ENCODE measurements around the gene CRYGA.

CRYGA gene

GRCh38 chr2:208164951-208165755 lies 1.8 kb upstream of the CRYGA start:
- no peaks in the 10 kb centered on the region for H3K27me3 ChIP-seq (ENCODE audit: insufficient read depth, insufficient read length)
- TF ChIP-seq YY1 (IDR thresholded peaks at IDR 0.05; ENCODE audit: insufficient read depth, insufficient read length) (no peak), SUZ12 (IDR thresholded peaks at IDR 0.05; ENCODE audit: extremely low read depth, insufficient read depth, insufficient read length) (no peak), ZNF274 (IDR thresholded peaks at IDR 0.05; ENCODE audit: low read depth, low read length) (no peak)
- no peak overlapping the region for H3K9ac ChIP-seq (ENCODE audit: insufficient read length, low read depth)
- no peak for DNase-seq (ENCODE audit: low read depth, low spot score)
- no peaks in the 10 kb centered on the region for H3K36me3 ChIP-seq (ENCODE audit: insufficient read depth, insufficient read length, low read length)
- H3K4me1 ChIP-seq (ENCODE audit: insufficient read depth, insufficient read length) = no peaks in the 10 kb centered on the region
- no peaks in the 10 kb centered on the region for H3K9me3 ChIP-seq (ENCODE audit: insufficient read depth, low read length)
- H3K4me3 ChIP-seq (ENCODE audit: insufficient read length, low read depth) = no peak overlapping the region

GRCh38 chr2:208156439-208156838 lies 7.0 kb downstream of the CRYGA start:
- TF ChIP-seq ZNF274 (IDR thresholded peaks at IDR 0.05; ENCODE audit: low read depth, low read length) = no peak
- TF ChIP-seq YY1 (IDR thresholded peaks at IDR 0.05; ENCODE audit: insufficient read depth, insufficient read length) = no peak
- TF ChIP-seq SUZ12 (IDR thresholded peaks at IDR 0.05; ENCODE audit: extremely low read depth, insufficient read depth, insufficient read length) = no peak
- Histone ChIP-seq H3K4me1 (ENCODE audit: insufficient read depth, insufficient read length) (no peaks in the 10 kb centered on the region), H3K9me3 (ENCODE audit: insufficient read depth, low read length) (peaks cover 6% of the 10 kb centered on the region; the same call in 1 of the 2 replicates), H3K27me3 (ENCODE audit: insufficient read depth, insufficient read length) (no peaks in the 10 kb centered on the region), H3K9ac (ENCODE audit: insufficient read length, low read depth) (no peak overlapping the region), H3K4me3 (ENCODE audit: insufficient read length, low read depth) (no peak overlapping the region), H3K36me3 (ENCODE audit: insufficient read depth, insufficient read length, low read length) (no peaks in the 10 kb centered on the region)
- no peak for DNase-seq (ENCODE audit: low read depth, low spot score)

GRCh38 chr2:208153156-208153555 lies 10.2 kb downstream of the CRYGA start:
- H3K27me3 ChIP-seq (ENCODE audit: insufficient read depth, insufficient read length) = no peaks in the 10 kb centered on the region
- DNase-seq (ENCODE audit: low read depth, low spot score) = no peak
- H3K36me3 ChIP-seq (ENCODE audit: insufficient read depth, insufficient read length, low read length) = no peaks in the 10 kb centered on the region
- H3K4me3 ChIP-seq (ENCODE audit: insufficient read length, low read depth) = no peak overlapping the region
- TF ChIP-seq YY1 (IDR thresholded peaks at IDR 0.05; ENCODE audit: insufficient read depth, insufficient read length) (no peak), SUZ12 (IDR thresholded peaks at IDR 0.05; ENCODE audit: extremely low read depth, insufficient read depth, insufficient read length) (no peak), ZNF274 (IDR thresholded peaks at IDR 0.05; ENCODE audit: low read depth, low read length) (no peak)
- H3K9me3 ChIP-seq (ENCODE audit: insufficient read depth, low read length) = peaks cover 6% of the 10 kb centered on the region; the same call in 1 of the 2 replicates
- H3K4me1 ChIP-seq (ENCODE audit: insufficient read depth, insufficient read length) = no peaks in the 10 kb centered on the region
- H3K9ac ChIP-seq (ENCODE audit: insufficient read length, low read depth) = no peak overlapping the region

GRCh38 chr2:208150956-208151355 lies 12.4 kb downstream of the CRYGA start:
- TF ChIP-seq SUZ12 (IDR thresholded peaks at IDR 0.05; ENCODE audit: extremely low read depth, insufficient read depth, insufficient read length) (no peak), YY1 (IDR thresholded peaks at IDR 0.05; ENCODE audit: insufficient read depth, insufficient read length) (no peak), ZNF274 (IDR thresholded peaks at IDR 0.05; ENCODE audit: low read depth, low read length) (no peak)
- H3K9ac ChIP-seq (ENCODE audit: insufficient read length, low read depth) = no peak overlapping the region
- no peaks in the 10 kb centered on the region for H3K27me3 ChIP-seq (ENCODE audit: insufficient read depth, insufficient read length)
- no peak for DNase-seq (ENCODE audit: low read depth, low spot score)
- H3K4me1 ChIP-seq (ENCODE audit: insufficient read depth, insufficient read length) = no peaks in the 10 kb centered on the region
- no peaks in the 10 kb centered on the region for H3K36me3 ChIP-seq (ENCODE audit: insufficient read depth, insufficient read length, low read length)
- 0 out of 2 replicates have a peak, but pooled peaks cover 6% of the 10 kb centered on the region for H3K9me3 ChIP-seq (ENCODE audit: insufficient read depth, low read length)
- H3K4me3 ChIP-seq (ENCODE audit: insufficient read length, low read depth) = no peak overlapping the region

GRCh38 chr2:208150094-208150493 lies 13.3 kb downstream of the CRYGA start:
- TF ChIP-seq YY1 (IDR thresholded peaks at IDR 0.05; ENCODE audit: insufficient read depth, insufficient read length) (no peak), SUZ12 (IDR thresholded peaks at IDR 0.05; ENCODE audit: extremely low read depth, insufficient read depth, insufficient read length) (no peak), ZNF274 (IDR thresholded peaks at IDR 0.05; ENCODE audit: low read depth, low read length) (no peak)
- no peak for DNase-seq (ENCODE audit: low read depth, low spot score)
- H3K27me3 ChIP-seq (ENCODE audit: insufficient read depth, insufficient read length) = no peaks in the 10 kb centered on the region
- no peaks in the 10 kb centered on the region for H3K4me1 ChIP-seq (ENCODE audit: insufficient read depth, insufficient read length)
- H3K36me3 ChIP-seq (ENCODE audit: insufficient read depth, insufficient read length, low read length) = no peaks in the 10 kb centered on the region
- H3K9ac ChIP-seq (ENCODE audit: insufficient read length, low read depth) = no peak overlapping the region
- no peak overlapping the region for H3K4me3 ChIP-seq (ENCODE audit: insufficient read length, low read depth)
- H3K9me3 ChIP-seq (ENCODE audit: insufficient read depth, low read length) = 0 out of 2 replicates have a peak, but pooled peaks cover 6% of the 10 kb centered on the region

GRCh38 chr2:208148803-208149202 lies 14.6 kb downstream of the CRYGA start:
- H3K4me1 ChIP-seq (ENCODE audit: insufficient read depth, insufficient read length) = no peaks in the 10 kb centered on the region
- no peaks in the 10 kb centered on the region for H3K36me3 ChIP-seq (ENCODE audit: insufficient read depth, insufficient read length, low read length)
- no peak overlapping the region for H3K4me3 ChIP-seq (ENCODE audit: insufficient read length, low read depth)
- no peaks in the 10 kb centered on the region for H3K27me3 ChIP-seq (ENCODE audit: insufficient read depth, insufficient read length)
- 0 out of 2 replicates have a peak, but pooled peaks cover 6% of the 10 kb centered on the region for H3K9me3 ChIP-seq (ENCODE audit: insufficient read depth, low read length)
- DNase-seq (ENCODE audit: low read depth, low spot score) = no peak
- no peak for TF ChIP-seq YY1 (IDR thresholded peaks at IDR 0.05; ENCODE audit: insufficient read depth, insufficient read length)
- no peak for TF ChIP-seq SUZ12 (IDR thresholded peaks at IDR 0.05; ENCODE audit: extremely low read depth, insufficient read depth, insufficient read length)
- TF ChIP-seq ZNF274 (IDR thresholded peaks at IDR 0.05; ENCODE audit: low read depth, low read length) = no peak
- no peak overlapping the region for H3K9ac ChIP-seq (ENCODE audit: insufficient read length, low read depth)

- no peaks in the 10 kb centered on the region for H3K4me1 ChIP-seq (ENCODE audit: insufficient read depth, insufficient read length)
- 0 out of 2 replicates have a peak, but pooled peaks cover 6% of the 10 kb centered on the region for H3K9me3 ChIP-seq (ENCODE audit: insufficient read depth, low read length)
- no peak for DNase-seq (ENCODE audit: low read depth, low spot score)
- H3K36me3 ChIP-seq (ENCODE audit: insufficient read depth, insufficient read length, low read length) = no peaks in the 10 kb centered on the region
- no peak overlapping the region for H3K4me3 ChIP-seq (ENCODE audit: insufficient read length, low read depth)
- TF ChIP-seq YY1 (IDR thresholded peaks at IDR 0.05; ENCODE audit: insufficient read depth, insufficient read length) = no peak
- TF ChIP-seq SUZ12 (IDR thresholded peaks at IDR 0.05; ENCODE audit: extremely low read depth, insufficient read depth, insufficient read length) = no peak
- TF ChIP-seq ZNF274 (IDR thresholded peaks at IDR 0.05; ENCODE audit: low read depth, low read length) = no peak
- no peaks in the 10 kb centered on the region for H3K27me3 ChIP-seq (ENCODE audit: insufficient read depth, insufficient read length)
- H3K9ac ChIP-seq (ENCODE audit: insufficient read length, low read depth) = no peak overlapping the region
These were observed 15.6 kb downstream of the CRYGA start for GRCh38 chr2:208147759-208148158.

All from NT2/D1 (cell line).